Measurements from ENCODE around the gene NKX3-2. TPM values are rescaled to one million over a fixed set of nuclear protein-coding genes. Genes with fewer than 3 reads are reported as not detected.

NKX3-2 gene
- total and polyA plus RNA-seq, 2 of the 4 experiments (the other 2 are of a cell fraction) = 0.05 TPM; not detected in 1

DNA sequence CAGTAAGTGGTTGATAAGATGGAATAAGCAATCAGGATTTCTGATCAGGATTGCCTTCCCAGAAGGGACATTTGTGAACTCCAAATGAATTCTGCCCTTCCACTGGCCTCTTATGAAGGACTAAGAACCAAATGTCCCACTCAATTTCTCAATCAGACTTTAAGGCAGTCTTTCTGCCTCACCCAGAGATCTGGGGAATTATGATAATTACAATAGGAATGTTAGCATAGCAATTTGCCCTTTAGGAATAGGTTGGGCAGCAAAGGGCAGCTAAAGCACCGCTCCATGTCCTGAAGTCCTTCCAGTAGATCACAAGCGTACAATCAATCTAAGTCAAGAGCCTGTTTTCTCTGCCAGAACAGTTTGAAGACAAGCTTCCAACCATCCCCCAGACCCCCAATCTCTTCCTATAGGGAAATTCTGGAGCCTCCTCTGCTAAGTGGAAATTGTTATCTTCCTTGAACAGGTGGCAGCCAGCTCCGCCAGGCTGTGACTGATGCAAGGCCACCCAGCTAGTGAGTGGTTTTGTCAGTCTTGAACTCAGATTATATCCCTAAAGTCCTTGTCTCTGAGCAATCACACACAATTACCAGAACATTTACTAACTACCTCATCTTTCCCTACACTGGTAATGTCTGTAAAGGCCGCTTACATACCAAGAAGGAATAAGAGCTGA, 18.6 kb downstream of the NKX3-2 start:
- intact Hi-C loops (cut with micrococcal nuclease) (no loop called here), in situ Hi-C loops (cut with MboI; ENCODE audit: low sequenced_read_pairs) (no loop called here), dilution Hi-C loops (cut with HindIII; ENCODE audit: low sequenced_read_pairs, unreplicated experiment) (no loop called here)
- Histone ChIP-seq H4K5ac (ENCODE audit: low read depth, low read length) (no peak overlapping the region), H2BK5ac (ENCODE audit: low read depth, low read length, poor library complexity, severe bottlenecking) (no peak overlapping the region), H3K27me3 (ENCODE audit: control insufficient read depth, insufficient read depth, low read length) (peaks cover 92% of the 10 kb centered on the region), H2BK120ac (ENCODE audit: low read depth, low read length) (no peak overlapping the region), H2AK9ac (replicated peaks; ENCODE audit: low read depth, low read length, poor library complexity) (no peak overlapping the region), H2BK20ac (ENCODE audit: low read depth, low read length) (no peak overlapping the region), H3K23ac (ENCODE audit: low read depth, low read length) (no peak overlapping the region), H3K4me1 (ENCODE audit: control insufficient read depth, insufficient read depth, low read length) (no peaks in the 10 kb centered on the region), H3K27ac (ENCODE audit: insufficient read depth, low read length) (no peak overlapping the region), H3K4me3 (ENCODE audit: insufficient read depth, low read depth, low read length) (no peak overlapping the region), H2AK5ac (ENCODE audit: low read depth, low read length) (no peak overlapping the region), H4K8ac (ENCODE audit: low read depth in 2 of 2, low read length in 2 of 2) (no peak overlapping the region), H2BK15ac (ENCODE audit: low read depth, low read length) (no peak overlapping the region), H3K18ac (ENCODE audit: low read depth, low read length) (no peak overlapping the region), H3K9me1 (ENCODE audit: insufficient read depth, low read length) (no peaks in the 10 kb centered on the region), H3K4ac (ENCODE audit: low read depth, low read length) (no peak overlapping the region), H3K4me2 (ENCODE audit: low read depth, low read length) (no peak overlapping the region), H3K79me1 (ENCODE audit: low read depth in 1 of 2, low read length in 2 of 2) (no peaks in the 10 kb centered on the region), H2AFZ (replicated peaks; ENCODE audit: low read length, poor library complexity) (no peak overlapping the region), H4K20me1 (ENCODE audit: insufficient read depth, low read length) (no peaks in the 10 kb centered on the region; the same call in 1 of the 2 replicates), H3K56ac (ENCODE audit: extremely low read depth, insufficient read depth, low read length) (no peak overlapping the region), H3K9ac (ENCODE audit: low read depth, low read length) (no peak overlapping the region), H3K36me3 (ENCODE audit: control insufficient read depth, insufficient read depth, low read length) (no peaks in the 10 kb centered on the region), H3K9me3 (ENCODE audit: control insufficient read depth, insufficient read depth, low read length) (peaks cover 17% of the 10 kb centered on the region), H4K91ac (ENCODE audit: insufficient read depth, low read depth, low read length) (no peak overlapping the region), H3K14ac (replicated peaks; ENCODE audit: low read depth, low read length) (no peak overlapping the region)
- ChIA-PET CTCF (interaction anchor here (0.7 to 0.8 kb wide), 2 partner anchors 12 to 23 kb away, joined by 3 to 5 read pairs; no protein-coding TSS in a partner anchor), POLR2A (ENCODE audit: unreplicated experiment) (interaction anchor here (0.5 kb wide), 1 partner anchor 18 kb away, joined by 4 read pairs; the partner anchor contains the start of gene NKX3-2)
- no peak for DNase-seq
- BruUV-seq (replicated peaks) = no TSS peak
- WGBS, 2 experiments (ENCODE audit: extremely low coverage in 2 of 2, insufficient read length in 1 of 2) = no CpG with 5 or more reads among the region's 4 CpGs
- ATAC-seq (ENCODE audit: low read depth) = no peak
- TF ChIP-seq POLR2A (IDR thresholded peaks at IDR 0.05; ENCODE audit: low read depth, low read length) = no peak
